Keratinocyte (primary cell): Measurements from ENCODE around the gene MAPRE2.
"Not testable (repeated sequence)": the region's sequence is repeated elsewhere in the genome, so short reads cannot be mapped to it uniquely, and the experiment has no call there.

Experiments used
- CTCF ChIP-seq, 3 experiments: IDR thresholded peaks in 1 of 3; conservative IDR thresholded peaks in 1 of 3; optimal IDR thresholded peaks in 1 of 3; 2 replicates in 2 of 3; 3 replicates in 1 of 3; pipeline versions ENCODE3 to v1.5.1; 2011; ENCODE audit warnings: low read length in 3 of 3, mild to moderate bottlenecking in 3 of 3, moderate library complexity in 2 of 3, control low read depth in 1 of 3, inconsistent platforms in 1 of 3; ENCODE audit not compliant: insufficient read depth in 2 of 3; ENCODE audit errors: extremely low read depth in 1 of 3
- EZH2 ChIP-seq: IDR thresholded peaks from one replicate; pipeline ENCODE4 v1.6.1; 2012; ENCODE audit warnings: inconsistent platforms, mild to moderate bottlenecking, low read length, moderate library complexity

GRCh38 chr18:35170323-35170722 lies 129.1 kb downstream of the MAPRE2 start:
- TF ChIP-seq CTCF (optimal IDR thresholded peaks at IDR 0.05 in 1 of 3, IDR thresholded peaks at IDR 0.05 in 1 of 3, conservative IDR thresholded peaks at IDR 0.05 in 1 of 3; ENCODE audit: extremely low read depth in 1 of 3, insufficient read depth in 2 of 3, low read length in 3 of 3); EZH2: not testable (repeated sequence)
